GM10266 (cell line): ENCODE results near the gene GSE1.

Experiments
- DNase-seq: peaks from one replicate; pipeline ENCODE4 v3.0.0; 2012; ENCODE audit errors: extremely low spot score
- TF ChIP-seq, protein P1 (sequence below): IDR thresholded peaks from 2 replicates; pipeline ENCODE4 v1.5.1; 2012; ENCODE audit warnings: mild to moderate bottlenecking, low read depth; ENCODE audit not compliant: control insufficient read depth, insufficient read depth; ENCODE audit errors: missing control alignments

Gene GSE1

DNA sequence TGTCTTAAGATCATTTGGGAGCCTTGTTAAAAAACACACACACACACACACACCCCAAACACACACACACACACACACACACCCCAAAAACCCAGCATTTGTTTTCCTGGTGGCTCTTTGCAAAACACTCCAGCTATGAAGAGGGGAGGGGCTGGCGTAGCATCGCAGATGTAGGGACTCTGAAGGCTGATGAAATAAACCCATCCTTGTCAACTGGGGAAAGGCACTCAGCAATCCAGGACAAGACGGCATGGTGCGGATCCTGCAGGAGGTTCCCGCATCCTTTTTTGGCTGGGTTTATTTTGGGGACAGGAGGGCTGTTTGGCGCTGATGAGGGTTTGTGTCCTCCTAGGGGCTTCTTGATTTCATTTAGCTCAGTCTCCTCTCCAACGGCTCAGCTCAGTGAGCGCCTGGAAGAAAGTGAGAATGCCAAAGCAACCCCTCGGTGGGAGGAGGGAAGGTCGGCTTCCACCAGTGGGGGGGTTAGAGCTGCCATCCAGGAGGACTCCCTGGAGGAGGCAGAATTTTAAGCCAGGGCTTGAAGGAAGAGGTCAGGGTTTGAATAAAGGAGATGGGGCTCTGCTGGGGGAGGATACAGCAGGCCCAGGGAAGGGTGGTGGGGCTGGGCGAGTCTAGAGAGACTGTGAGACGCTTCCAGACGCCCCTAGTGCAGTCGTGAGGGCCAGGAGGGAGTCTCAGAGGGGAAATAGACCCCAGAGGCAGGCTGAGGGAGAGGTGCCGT lies 12.4 kb upstream of the GSE1 start:
- DNase-seq, result no peak
- TF ChIP-seq, protein P1, sequence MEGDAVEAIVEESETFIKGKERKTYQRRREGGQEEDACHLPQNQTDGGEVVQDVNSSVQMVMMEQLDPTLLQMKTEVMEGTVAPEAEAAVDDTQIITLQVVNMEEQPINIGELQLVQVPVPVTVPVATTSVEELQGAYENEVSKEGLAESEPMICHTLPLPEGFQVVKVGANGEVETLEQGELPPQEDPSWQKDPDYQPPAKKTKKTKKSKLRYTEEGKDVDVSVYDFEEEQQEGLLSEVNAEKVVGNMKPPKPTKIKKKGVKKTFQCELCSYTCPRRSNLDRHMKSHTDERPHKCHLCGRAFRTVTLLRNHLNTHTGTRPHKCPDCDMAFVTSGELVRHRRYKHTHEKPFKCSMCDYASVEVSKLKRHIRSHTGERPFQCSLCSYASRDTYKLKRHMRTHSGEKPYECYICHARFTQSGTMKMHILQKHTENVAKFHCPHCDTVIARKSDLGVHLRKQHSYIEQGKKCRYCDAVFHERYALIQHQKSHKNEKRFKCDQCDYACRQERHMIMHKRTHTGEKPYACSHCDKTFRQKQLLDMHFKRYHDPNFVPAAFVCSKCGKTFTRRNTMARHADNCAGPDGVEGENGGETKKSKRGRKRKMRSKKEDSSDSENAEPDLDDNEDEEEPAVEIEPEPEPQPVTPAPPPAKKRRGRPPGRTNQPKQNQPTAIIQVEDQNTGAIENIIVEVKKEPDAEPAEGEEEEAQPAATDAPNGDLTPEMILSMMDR, result no peak

DNA sequence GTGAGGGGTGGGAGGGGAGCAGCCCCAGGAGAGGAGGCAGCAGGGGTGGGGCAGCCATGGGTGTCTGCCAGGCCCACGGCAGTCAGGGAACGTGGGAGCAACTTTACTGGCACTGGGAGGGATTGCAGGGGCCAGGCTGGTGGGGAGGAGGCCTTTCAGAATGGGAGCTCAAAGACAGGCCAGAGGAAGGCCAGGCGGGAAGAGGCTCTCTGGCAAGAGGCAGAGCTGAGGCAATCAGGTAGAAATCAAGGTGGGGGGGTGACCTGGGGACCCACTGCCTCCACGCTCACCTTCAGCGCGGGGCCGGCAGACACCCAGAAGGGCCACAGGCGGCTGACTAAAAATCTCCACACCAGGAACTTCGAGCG lies 11.9 kb upstream of the GSE1 start:
- TF ChIP-seq, protein P1, result no peak
- DNase-seq, result no peak

DNA sequence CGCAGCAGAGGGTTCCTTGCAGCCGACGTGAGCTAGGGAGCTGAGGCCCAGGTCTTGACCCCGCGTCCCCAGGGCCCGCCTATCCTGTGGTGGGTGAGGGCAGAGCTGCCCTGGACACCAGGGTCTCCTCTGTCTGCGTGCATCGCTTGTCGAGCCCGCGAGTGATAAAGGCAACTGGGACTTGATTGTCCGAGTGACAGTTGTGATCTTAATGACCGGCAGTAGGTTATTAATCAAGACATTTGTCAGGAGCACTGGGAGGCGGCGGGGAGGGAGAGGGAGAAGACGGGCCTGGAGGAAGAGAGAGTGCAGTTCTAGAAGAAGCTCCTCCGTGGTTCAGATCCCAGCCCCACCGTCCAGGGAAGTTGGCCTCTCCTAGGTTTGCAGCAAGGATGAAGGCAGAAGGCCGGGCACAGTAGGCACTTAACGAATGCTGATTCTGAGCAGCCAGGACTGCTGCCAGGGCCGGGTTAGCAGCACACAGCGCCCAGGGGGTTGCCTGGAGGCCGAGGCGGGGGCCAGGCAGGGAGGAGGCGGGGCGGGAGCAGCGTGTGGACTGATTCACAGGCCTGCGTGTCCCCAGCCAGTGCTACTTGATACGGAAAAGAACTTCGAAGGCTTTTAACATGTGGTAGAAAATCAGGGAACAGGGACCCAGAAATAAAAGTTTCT lies 11.3 kb upstream of the GSE1 start:
- TF ChIP-seq, protein P1, result no peak
- no peak for DNase-seq

- TF ChIP-seq, protein P1, result peak; percentile 2
- no peak for DNase-seq
Observed at GRCh38 chr16:85602402-85603202, 10.5 kb upstream of the GSE1 start.

DNA sequence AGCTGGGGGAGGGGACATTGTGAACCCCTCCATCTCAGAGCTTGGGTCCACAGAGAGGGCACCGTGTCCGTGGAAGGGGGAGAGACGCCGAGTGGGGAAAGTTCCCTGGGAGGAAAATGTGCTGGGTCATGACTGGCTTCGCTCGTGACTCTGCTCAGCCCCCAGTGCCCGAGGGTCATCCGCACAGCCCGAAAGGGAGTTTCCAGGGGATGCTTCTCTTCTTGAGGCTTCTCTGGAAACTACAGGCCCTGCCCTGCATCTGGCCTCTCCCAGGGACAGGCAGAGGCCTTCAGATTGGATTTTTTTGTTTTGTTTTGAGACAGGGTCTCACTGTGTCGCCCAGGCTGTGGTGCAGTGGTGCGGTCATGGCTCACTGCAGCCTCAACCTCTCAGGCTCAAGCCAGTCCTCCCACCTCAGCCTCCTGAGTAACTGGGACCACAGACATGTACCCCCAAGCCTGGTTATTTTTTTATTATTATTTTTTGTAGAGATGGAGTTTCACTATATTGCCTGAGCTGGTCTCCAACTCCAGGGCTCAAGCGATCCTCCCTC lies 9.8 kb upstream of the GSE1 start:
- TF ChIP-seq, protein P1, result no peak
- DNase-seq, result no peak

GRCh38 chr16:85604145-85604705 lies 8.9 kb upstream of the GSE1 start:
- TF ChIP-seq, protein P1, result no peak
- no peak for DNase-seq
